H1 (cell line): ENCODE results near the gene HNRNPAB.

Experiments
- EGR1 ChIP-seq: IDR thresholded peaks from 2 replicates; pipeline ENCODE4 v1.6.1; 2011; ENCODE audit warnings: low read depth, low read length, borderline replicate concordance
- EP300 ChIP-seq, 2 experiments: IDR thresholded peaks; 1 replicate in 1 of 2; 2 replicates in 1 of 2; pipeline ENCODE4 v1.6.1; 2011 to 2012; ENCODE audit warnings: low read depth in 2 of 2, low read length in 2 of 2, mild to moderate bottlenecking in 2 of 2, borderline replicate concordance in 1 of 2, inconsistent platforms in 1 of 2, moderate library complexity in 1 of 2
- FOSL1 ChIP-seq: IDR thresholded peaks from 2 replicates; pipeline ENCODE4 v1.6.1; 2011; ENCODE audit warnings: mild to moderate bottlenecking, low read depth, low read length, moderate library complexity; ENCODE audit not compliant: insufficient read depth
- RBBP5 ChIP-seq: IDR thresholded peaks from 2 replicates; pipeline ENCODE4 v1.7.1; 2012; ENCODE audit warnings: low read depth, mild to moderate bottlenecking, inconsistent platforms, low read length, moderate library complexity, borderline replicate concordance
- TF ChIP-seq, protein P1 (sequence below), 3 experiments: IDR thresholded peaks; 1 replicate in 2 of 3; 2 replicates in 1 of 3; pipeline versions ENCODE4 v1.5.1 to v1.6.1; 2011; ENCODE audit warnings: low read length in 3 of 3, mild to moderate bottlenecking in 3 of 3, inconsistent platforms in 2 of 3, low read depth in 1 of 3, moderate library complexity in 1 of 3; ENCODE audit not compliant: insufficient read depth in 1 of 3; ENCODE audit errors: control extremely low read depth in 1 of 3

DNA sequence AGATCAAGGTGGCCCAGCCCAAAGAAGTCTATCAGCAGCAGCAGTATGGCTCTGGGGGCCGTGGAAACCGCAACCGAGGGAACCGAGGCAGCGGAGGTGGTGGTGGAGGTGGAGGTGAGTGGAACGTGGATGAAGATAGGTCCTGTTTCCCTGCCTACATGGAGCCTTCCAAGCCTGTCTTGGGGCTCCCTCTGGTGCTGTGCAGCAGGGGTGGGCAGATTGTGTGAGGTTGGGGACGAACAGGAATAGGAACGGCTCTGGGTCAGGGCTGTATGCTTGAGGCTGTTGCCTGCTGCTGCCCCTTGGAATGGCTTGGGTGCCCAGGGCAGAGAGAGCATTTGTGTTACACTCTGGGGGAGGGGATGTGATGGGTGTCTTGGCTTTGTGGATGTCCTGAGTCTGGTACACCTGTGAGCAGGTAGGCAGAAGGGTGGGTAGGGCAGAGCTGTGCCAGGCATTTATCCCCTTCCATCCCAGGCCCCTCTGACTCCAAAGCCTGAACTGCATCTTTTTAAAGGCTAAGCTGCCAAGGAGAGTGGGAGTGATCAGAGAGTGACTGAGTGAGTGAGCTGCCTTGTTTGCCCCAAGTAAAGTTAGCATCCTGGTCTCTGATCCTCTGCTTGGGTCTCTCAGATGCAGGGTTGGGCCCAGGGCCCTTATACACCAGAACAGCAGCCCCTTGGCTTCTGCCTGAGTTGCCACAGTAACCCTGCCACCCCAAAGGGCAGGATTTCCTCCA is 5.2 kb downstream of the HNRNPAB start:
- TF ChIP-seq, protein P1, sequence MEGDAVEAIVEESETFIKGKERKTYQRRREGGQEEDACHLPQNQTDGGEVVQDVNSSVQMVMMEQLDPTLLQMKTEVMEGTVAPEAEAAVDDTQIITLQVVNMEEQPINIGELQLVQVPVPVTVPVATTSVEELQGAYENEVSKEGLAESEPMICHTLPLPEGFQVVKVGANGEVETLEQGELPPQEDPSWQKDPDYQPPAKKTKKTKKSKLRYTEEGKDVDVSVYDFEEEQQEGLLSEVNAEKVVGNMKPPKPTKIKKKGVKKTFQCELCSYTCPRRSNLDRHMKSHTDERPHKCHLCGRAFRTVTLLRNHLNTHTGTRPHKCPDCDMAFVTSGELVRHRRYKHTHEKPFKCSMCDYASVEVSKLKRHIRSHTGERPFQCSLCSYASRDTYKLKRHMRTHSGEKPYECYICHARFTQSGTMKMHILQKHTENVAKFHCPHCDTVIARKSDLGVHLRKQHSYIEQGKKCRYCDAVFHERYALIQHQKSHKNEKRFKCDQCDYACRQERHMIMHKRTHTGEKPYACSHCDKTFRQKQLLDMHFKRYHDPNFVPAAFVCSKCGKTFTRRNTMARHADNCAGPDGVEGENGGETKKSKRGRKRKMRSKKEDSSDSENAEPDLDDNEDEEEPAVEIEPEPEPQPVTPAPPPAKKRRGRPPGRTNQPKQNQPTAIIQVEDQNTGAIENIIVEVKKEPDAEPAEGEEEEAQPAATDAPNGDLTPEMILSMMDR (IDR thresholded peaks at IDR 0.05; ENCODE audit: control extremely low read depth in 1 of 3, insufficient read depth in 1 of 3, low read depth in 1 of 3, low read length in 3 of 3) = no peak
- TF ChIP-seq EGR1 (no peak), RBBP5 (no peak), FOSL1 (no peak), EP300 (IDR thresholded peaks at IDR 0.05; ENCODE audit: borderline replicate concordance in 1 of 2, low read depth in 2 of 2, low read length in 2 of 2) (no peak)
